Bronchial epithelial cell (primary cell): ENCODE data around the gene PLEKHA7. TPM values are rescaled to one million over a fixed set of nuclear protein-coding genes. Genes with fewer than 3 reads are reported as not detected.
A peak's percentile ranks its signal among the peaks of the same experiment; 100 is the strongest.

Experiments used
- DNase-seq: peaks from one replicate; pipeline ENCODE4 v3.0.0-alpha.2; 2010; ENCODE audit warnings: low read depth
- FAIRE-seq: peaks from 2 replicates; lab custom pipeline; 2011; peaks lifted over from hg19 to GRCh38; lab: Jason Lieb, UNC
- H3K27me3 ChIP-seq: 2 replicates; pipeline ENCODE4 v1.5.1; 2011; ENCODE audit warnings: low read length; ENCODE audit not compliant: control insufficient read depth, insufficient read depth
- H3K36me3 ChIP-seq: 2 replicates; pipeline ENCODE4 v1.5.1; 2011; ENCODE audit warnings: low read length; ENCODE audit not compliant: control insufficient read depth, insufficient read depth
- H3K4me3 ChIP-seq: 2 replicates; pipeline ENCODE4 v1.5.1; 2011; ENCODE audit warnings: mild to moderate bottlenecking, low read depth, low read length, control low read depth
- total RNA-seq: library from RNA; depleted of rRNA; stranded (reverse); fragments of >200 nt; gene quantifications from 2 replicates; pipeline ENCODE4 v1.2.1, GENCODE V29; 2014
- TF ChIP-seq, protein P1 (sequence below): IDR thresholded peaks from 2 replicates; pipeline ENCODE4 v1.5.1; 2011; ENCODE audit warnings: mild to moderate bottlenecking, moderate library complexity, low read length, control low read depth, inconsistent platforms; ENCODE audit not compliant: insufficient read depth, severe bottlenecking

Gene PLEKHA7
- total RNA-seq, 1 donor from 2014 or later, result 2.4 TPM

DNA sequence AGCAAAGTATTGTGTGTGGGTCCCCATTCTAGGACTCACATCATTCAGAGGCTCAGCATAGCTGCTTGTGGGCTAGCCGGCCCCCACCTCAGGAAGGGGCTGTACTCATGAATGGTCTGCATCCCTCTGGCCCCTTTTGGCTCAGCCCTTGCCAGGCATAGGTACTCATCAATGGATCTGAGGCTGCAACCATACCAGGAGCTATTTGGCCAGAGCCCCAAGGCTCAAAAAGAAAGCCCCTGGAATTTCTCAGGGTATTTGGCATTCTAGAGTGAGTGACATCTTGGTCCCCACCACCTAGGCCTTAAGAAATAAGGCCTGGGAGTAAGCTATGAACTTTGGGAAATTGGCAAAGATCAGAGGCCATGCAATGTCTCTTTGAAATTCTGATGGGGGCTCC lies 38.3 kb downstream of the PLEKHA7 start:
- no peaks in the 10 kb centered on the region for H3K27me3 ChIP-seq
- TF ChIP-seq, protein P1, sequence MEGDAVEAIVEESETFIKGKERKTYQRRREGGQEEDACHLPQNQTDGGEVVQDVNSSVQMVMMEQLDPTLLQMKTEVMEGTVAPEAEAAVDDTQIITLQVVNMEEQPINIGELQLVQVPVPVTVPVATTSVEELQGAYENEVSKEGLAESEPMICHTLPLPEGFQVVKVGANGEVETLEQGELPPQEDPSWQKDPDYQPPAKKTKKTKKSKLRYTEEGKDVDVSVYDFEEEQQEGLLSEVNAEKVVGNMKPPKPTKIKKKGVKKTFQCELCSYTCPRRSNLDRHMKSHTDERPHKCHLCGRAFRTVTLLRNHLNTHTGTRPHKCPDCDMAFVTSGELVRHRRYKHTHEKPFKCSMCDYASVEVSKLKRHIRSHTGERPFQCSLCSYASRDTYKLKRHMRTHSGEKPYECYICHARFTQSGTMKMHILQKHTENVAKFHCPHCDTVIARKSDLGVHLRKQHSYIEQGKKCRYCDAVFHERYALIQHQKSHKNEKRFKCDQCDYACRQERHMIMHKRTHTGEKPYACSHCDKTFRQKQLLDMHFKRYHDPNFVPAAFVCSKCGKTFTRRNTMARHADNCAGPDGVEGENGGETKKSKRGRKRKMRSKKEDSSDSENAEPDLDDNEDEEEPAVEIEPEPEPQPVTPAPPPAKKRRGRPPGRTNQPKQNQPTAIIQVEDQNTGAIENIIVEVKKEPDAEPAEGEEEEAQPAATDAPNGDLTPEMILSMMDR, result no peak
- no peaks in the 10 kb centered on the region for H3K36me3 ChIP-seq
- no peak for FAIRE-seq
- no peak overlapping the region for H3K4me3 ChIP-seq
- no peak for DNase-seq

DNA sequence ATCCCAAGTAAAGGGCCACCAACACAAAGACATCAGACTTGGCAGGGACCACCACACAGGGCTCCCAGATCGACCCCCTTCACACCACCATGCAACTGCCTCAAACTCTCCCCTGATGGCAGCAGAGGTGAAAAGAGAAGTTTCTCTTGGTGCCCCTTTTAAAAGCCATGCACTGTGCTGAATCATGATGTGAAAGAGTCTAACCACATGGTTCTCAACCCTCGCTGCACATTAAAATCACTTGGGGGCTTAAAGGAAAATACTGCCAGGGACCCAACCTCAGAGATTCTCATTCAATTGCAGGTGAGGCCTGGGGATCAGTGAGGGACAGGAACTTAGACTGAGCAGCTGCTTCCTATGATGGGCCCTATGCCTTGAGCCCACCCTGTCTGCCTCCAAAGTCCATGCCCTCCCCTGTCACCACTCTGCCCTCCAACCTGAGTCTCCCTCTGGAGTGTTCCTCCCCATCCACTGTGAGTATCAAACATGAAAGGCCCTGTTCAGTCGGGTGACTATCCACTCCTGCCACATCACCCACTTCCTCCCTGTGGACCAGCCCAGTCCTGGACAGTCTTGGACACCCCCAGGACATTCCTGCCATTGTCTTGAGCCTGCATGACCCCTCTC lies 40.8 kb downstream of the PLEKHA7 start:
- FAIRE-seq (no peak), DNase-seq (no peak)
- TF ChIP-seq, protein P1, result no peak
- Histone ChIP-seq H3K27me3 (no peaks in the 10 kb centered on the region), H3K36me3 (no peaks in the 10 kb centered on the region), H3K4me3 (no peak overlapping the region)

DNA sequence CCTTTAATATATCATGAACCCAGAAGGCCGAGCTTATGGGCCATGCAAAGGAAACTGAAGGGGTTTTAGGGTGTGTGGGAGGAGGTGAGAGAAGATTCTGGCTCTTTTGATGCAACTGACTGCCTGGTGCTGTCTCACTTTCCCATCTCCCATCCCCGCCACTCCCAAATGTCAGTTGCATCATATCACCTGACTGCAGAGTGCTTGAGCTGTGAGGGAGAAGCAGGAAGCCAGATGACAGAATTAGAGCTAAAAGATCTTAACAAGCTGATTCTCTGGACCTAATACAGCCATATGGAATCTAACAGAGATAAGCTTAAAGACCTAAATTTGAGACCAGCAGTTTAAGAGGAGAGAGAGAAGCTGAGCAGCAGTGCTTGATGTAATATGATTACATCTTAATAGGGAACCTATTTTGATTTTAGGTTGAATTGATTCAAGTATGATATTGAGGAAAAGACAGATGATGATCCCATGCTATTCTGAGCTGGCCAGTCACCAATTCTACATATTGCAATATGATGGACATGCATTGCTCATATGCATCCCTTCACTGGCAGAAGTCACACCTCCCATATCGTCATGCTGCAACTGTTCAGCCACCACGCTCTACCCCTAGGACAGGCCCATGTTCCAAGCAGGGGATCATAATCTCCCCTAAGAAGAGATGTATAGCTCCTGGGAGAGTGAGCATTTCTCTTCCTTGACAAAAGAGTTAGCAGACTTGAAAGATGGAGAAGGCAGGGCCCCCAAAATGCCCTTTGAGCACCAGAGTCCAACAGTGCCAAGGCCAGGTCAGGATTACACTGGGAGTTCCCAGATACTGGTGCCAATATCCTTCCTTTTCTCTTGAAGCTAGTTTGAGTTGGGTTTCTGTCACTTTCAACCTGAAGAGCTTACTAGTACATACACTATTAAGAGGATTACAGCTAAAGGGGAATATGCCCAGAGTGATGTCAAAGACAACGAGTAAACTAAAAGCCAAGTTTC lies 44.9 kb downstream of the PLEKHA7 start:
- no peak for FAIRE-seq
- DNase-seq, result peak; percentile 23
- no peaks in the 10 kb centered on the region for H3K36me3 ChIP-seq
- no peaks in the 10 kb centered on the region for H3K27me3 ChIP-seq
- H3K4me3 ChIP-seq, result no peak overlapping the region
- TF ChIP-seq, protein P1, result no peak

DNA sequence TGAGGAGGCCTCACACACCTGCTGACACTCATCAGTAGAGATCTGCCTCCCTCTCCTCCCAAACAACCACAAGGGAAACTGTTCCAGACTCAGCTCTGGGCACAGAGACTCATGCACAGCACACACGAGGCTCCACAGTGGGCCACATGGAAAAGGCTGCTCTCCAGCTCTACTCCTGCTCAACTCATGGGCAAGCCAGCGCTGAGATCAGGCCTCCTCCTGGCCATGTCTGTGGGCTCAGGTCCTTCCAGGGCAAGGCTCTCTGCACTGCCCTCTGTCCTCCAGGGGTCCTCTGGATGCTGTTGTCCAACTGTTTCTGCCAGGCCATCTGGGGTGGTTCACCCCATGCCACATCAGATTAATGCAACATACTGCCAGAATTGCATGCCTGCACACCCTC lies 46.0 kb downstream of the PLEKHA7 start:
- no peak overlapping the region for H3K4me3 ChIP-seq
- DNase-seq (no peak), FAIRE-seq (peak; percentile 13)
- H3K36me3 ChIP-seq, result no peaks in the 10 kb centered on the region
- TF ChIP-seq, protein P1, result no peak
- H3K27me3 ChIP-seq, result no peaks in the 10 kb centered on the region

DNA sequence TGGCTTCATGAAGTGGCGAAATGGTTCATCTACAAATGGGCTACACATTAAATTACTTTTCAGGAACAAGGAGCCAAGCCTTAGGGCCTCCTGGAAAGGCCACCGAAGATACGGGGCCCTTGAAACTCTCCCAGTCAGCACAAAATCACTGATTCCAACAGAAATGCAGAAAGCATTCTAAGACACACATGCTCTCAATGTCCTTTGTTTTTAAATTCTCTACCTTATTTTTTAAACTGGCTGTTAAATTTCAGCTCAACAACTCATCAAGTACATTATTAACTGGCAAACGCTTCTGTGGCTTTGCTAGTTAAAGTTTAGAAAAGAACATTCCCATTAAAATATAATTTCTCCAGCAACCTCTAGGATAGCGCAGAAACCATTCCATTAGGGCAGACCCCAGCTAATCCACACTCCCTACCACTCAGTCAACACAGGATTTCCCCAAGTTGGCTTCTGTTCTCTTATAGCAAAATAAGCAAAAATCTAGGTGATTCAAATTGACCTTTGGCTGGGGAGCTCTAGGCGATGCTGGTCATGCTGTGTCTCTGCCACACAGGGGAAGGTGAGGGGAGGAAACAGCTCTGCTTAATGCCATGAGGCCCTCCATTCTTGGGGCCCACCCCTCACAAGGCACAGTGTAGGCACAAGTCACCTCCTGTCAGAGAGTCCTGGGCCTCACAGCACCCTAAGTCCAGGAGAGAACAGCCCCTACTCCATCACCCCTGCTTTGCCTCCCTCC lies 47.1 kb downstream of the PLEKHA7 start:
- Histone ChIP-seq H3K27me3 (no peaks in the 10 kb centered on the region), H3K4me3 (no peak overlapping the region)

More for the DNA sequence above, 47.1 kb downstream of the PLEKHA7 start:
- no peak for DNase-seq
- H3K36me3 ChIP-seq, result no peaks in the 10 kb centered on the region
- TF ChIP-seq, protein P1, result no peak
- FAIRE-seq, result no peak
